ENCODE measurements around the gene KDELR3. TPM values are rescaled to one million over a fixed set of nuclear protein-coding genes. Genes with fewer than 3 reads are reported as not detected.

The KDELR3 gene
- polyA plus RNA-seq, 1 donor (not counting 4 experiments of a cell fraction or from before 2014, with no cell fraction given): 10.1 TPM

- H4K20me1 ChIP-seq (ENCODE audit: control insufficient read depth, extremely low read depth, insufficient read depth, low read length): peaks cover 15% of the 10 kb centered on the region
- H3K9ac ChIP-seq (ENCODE audit: control insufficient read depth, extremely low read depth, insufficient read depth, low read length): no peak overlapping the region
- no peak overlapping the region for H2AFZ ChIP-seq (ENCODE audit: control insufficient read depth, low read length)
- H3K27me3 ChIP-seq (ENCODE audit: control insufficient read depth, extremely low read depth, insufficient read depth, low read length): no peaks in the 10 kb centered on the region
- dilution Hi-C loops (cut with MboI; ENCODE audit: extremely low pct_ligation_motif_present, low sequenced_read_pairs): no loop called here
- no peak for FAIRE-seq
- no peak overlapping the region for H3K4me2 ChIP-seq (ENCODE audit: control insufficient read depth, extremely low read depth, insufficient read depth, low read depth, low read length)
- H3K79me2 ChIP-seq (ENCODE audit: control insufficient read depth, insufficient read depth, low read length): peaks cover 3% of the 10 kb centered on the region
- no peaks in the 10 kb centered on the region for H3K9me3 ChIP-seq (ENCODE audit: control insufficient read depth, low read depth, low read length)
- H3K27ac ChIP-seq (ENCODE audit: control insufficient read depth, insufficient read depth, low read length): no peak overlapping the region
- peaks cover 38 to 43% of the 10 kb centered on the region in 2 experiments for H3K36me3 ChIP-seq (ENCODE audit: control insufficient read depth in 2 of 2, extremely low read depth in 1 of 2, insufficient read depth in 2 of 2, low read length in 2 of 2)
- TF ChIP-seq CTCF (optimal IDR thresholded peaks at IDR 0.05 in 1 of 3, IDR thresholded peaks at IDR 0.05 in 1 of 3, conservative IDR thresholded peaks at IDR 0.05 in 1 of 3; ENCODE audit: extremely low read depth in 1 of 3, insufficient read depth in 2 of 3, low read length in 3 of 3) (no peak), EZH2 (IDR thresholded peaks at IDR 0.05; ENCODE audit: low read length) (no peak)
- H3K9me1 ChIP-seq (ENCODE audit: control insufficient read depth, extremely low read depth, insufficient read depth, low read length): no peaks in the 10 kb centered on the region
- no peak overlapping the region for H3K4me3 ChIP-seq (ENCODE audit: control insufficient read depth in 2 of 3, extremely low read depth in 1 of 3, insufficient read depth in 2 of 3, low read depth in 1 of 3, low read length in 3 of 3)
- H3K4me1 ChIP-seq (ENCODE audit: control insufficient read depth, extremely low read depth, insufficient read depth, low read length): peaks cover 10% of the 10 kb centered on the region
- DNase-seq (ENCODE audit: low read depth, low spot score): no peak
Observed at GRCh38 chr22:38481871-38482332, 14.0 kb downstream of the KDELR3 start.

- Histone ChIP-seq H4K20me1 (ENCODE audit: control insufficient read depth, extremely low read depth, insufficient read depth, low read length) (peaks cover 15% of the 10 kb centered on the region), H3K79me2 (ENCODE audit: control insufficient read depth, insufficient read depth, low read length) (peaks cover 4% of the 10 kb centered on the region), H3K4me3 (ENCODE audit: control insufficient read depth in 2 of 3, extremely low read depth in 1 of 3, insufficient read depth in 2 of 3, low read depth in 1 of 3, low read length in 3 of 3) (no peak overlapping the region), H3K9me1 (ENCODE audit: control insufficient read depth, extremely low read depth, insufficient read depth, low read length) (no peaks in the 10 kb centered on the region), H3K27me3 (ENCODE audit: control insufficient read depth, extremely low read depth, insufficient read depth, low read length) (no peaks in the 10 kb centered on the region), H3K4me2 (ENCODE audit: control insufficient read depth, extremely low read depth, insufficient read depth, low read depth, low read length) (no peak overlapping the region), H3K36me3 (ENCODE audit: control insufficient read depth in 2 of 2, extremely low read depth in 1 of 2, insufficient read depth in 2 of 2, low read length in 2 of 2) (peaks cover 40 to 45% of the 10 kb centered on the region in 2 experiments), H3K9me3 (ENCODE audit: control insufficient read depth, low read depth, low read length) (no peaks in the 10 kb centered on the region), H2AFZ (ENCODE audit: control insufficient read depth, low read length) (no peak overlapping the region), H3K9ac (ENCODE audit: control insufficient read depth, extremely low read depth, insufficient read depth, low read length) (no peak overlapping the region), H3K27ac (ENCODE audit: control insufficient read depth, insufficient read depth, low read length) (no peak overlapping the region), H3K4me1 (ENCODE audit: control insufficient read depth, extremely low read depth, insufficient read depth, low read length) (peaks cover 4% of the 10 kb centered on the region)
- TF ChIP-seq CTCF (optimal IDR thresholded peaks at IDR 0.05 in 1 of 3, IDR thresholded peaks at IDR 0.05 in 1 of 3, conservative IDR thresholded peaks at IDR 0.05 in 1 of 3; ENCODE audit: extremely low read depth in 1 of 3, insufficient read depth in 2 of 3, low read length in 3 of 3) (no peak), EZH2 (IDR thresholded peaks at IDR 0.05; ENCODE audit: low read length) (no peak)
- DNase-seq (ENCODE audit: low read depth, low spot score) (no peak), FAIRE-seq (no peak)
- dilution Hi-C loops (cut with MboI; ENCODE audit: extremely low pct_ligation_motif_present, low sequenced_read_pairs): no loop called here
Observed at GRCh38 chr22:38482662-38483308, 14.9 kb downstream of the KDELR3 start.

Measured in keratinocyte (primary cell).